HG03354 (cell line): ENCODE measurements around the gene COX4I2.
A peak's percentile ranks its signal among the peaks of the same experiment; 100 is the strongest.
"Not testable (repeated sequence)": the region's sequence is repeated elsewhere in the genome, so short reads cannot be mapped to it uniquely, and the experiment has no call there.

Experiments
- ATAC-seq: cut with Tn5 transposase; IDR thresholded peaks from one replicate; pipeline ENCODE4 v1.9.1; 2021; ENCODE audit warnings: mild to moderate bottlenecking; ENCODE audit not compliant: unreplicated experiment, poor library complexity, severe bottlenecking

COX4I2 gene

DNA sequence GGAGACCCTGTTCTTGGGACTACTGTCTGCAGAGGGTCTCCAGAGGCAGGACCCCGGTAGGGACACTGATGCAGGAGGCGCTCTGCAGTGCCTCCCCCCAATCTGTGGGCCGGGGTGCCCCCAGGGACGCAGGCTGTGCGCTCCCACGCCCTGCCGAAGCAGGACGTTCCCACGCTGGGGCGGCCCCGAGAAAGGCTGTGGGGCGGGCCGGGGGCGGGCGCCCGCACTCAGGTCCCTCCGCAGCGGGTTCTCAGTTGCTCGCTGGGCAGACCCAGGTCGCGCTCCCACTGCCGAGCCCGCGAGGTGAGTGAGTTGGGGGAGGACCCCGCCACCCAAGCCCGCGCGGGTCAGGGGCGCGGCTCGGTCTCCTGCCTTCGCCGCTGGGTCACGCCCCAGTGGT lies at the start of gene COX4I2:
Gene COX4I2 (plus strand): TSS at position 253 of the 400 bp plus-strand sequence. CDS start 1,106 bp downstream, outside the sequence.
- no peak for ATAC-seq

- no peak for ATAC-seq
These were observed 46.9 kb upstream of the COX4I2 start for GRCh38 chr20:31590717-31591225.

GRCh38 chr20:31593221-31594001 lies 44.3 kb upstream of the COX4I2 start:
- ATAC-seq = no peak

GRCh38 chr20:31594002-31594557 lies 43.6 kb upstream of the COX4I2 start:
- ATAC-seq = no peak

- ATAC-seq = no peak
These were observed 42.9 kb upstream of the COX4I2 start for GRCh38 chr20:31594558-31595379.

DNA sequence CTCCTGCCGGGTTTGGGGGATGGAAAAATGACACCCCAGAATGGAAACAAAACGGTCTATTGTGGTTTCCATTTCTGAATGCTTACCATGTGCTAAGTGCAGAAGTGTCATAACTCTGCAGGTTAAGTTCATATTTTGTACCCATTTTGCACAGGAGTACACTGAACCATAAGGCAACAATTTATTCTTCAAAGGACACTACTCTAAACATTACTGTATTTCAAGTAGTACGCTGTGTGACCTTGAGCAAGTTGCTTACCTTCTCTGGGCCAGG lies 42.4 kb upstream of the COX4I2 start:
- ATAC-seq = no peak

GRCh38 chr20:31595654-31596411 lies 41.9 kb upstream of the COX4I2 start:
- ATAC-seq = no peak

DNA sequence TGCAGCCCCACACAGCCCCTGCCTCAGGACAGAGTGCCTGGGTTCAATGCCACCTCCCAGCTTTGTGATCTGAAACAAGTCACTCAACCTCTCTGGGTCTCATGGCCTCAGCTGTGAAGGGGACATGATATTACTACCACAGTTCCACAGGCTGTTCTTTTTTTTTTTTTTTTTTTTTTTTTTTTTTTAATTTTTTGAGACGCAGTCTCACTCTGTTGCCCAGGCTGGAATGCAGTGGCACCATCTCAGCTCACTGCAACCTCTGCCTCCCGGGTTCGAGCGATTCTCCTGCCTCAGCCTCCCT lies 41.3 kb upstream of the COX4I2 start:
- ATAC-seq = not testable (repeated sequence)

DNA sequence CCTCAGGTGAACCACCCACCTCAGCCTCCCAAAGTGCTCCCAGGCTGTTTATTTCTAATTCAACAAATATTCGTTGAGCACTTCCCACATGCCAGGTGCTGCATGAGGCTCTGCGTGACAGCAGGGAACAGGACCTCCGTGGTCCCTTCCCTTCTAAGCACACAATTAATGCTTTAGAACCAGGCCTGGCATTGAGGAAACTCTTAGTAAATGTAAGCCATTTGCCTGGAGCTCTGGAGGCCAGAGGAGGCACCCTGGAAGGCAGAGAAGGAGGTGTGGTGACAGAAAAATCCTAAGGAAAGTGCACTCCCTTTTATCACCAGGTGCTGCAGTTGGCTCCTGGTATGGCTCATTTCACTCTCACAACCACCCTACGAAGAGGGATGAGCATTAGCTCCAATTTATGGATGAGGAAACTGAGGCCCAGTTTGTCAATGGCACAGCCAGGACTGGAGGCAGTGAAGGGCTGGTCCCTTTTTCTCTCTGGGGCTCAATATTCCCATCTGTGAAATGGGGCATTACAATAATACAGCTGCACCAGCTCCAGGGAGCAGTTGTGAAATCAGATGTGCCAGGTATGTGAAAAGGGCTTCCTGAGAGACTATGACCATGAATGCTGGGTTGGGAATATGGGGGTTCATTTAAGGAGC lies 40.8 kb upstream of the COX4I2 start:
- ATAC-seq = no peak

DNA sequence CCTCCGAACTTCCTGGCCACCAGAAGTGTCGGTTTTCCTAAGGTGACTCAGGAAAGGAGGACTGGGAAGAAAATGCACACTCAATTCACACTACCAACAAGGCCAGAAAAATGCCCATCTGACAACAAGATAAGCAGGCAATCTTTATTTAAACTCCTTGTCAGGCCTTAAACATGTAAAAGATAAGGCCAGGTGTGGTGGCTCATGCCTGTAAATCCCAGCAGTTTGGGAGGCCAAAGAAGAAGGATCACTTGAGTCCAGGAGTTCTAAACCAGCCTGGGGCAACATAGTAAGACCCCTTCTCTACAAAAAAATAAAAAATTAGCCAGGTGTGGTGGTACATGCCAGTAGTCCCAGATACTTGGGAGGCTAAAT lies 40.2 kb upstream of the COX4I2 start:
- no peak for ATAC-seq

GRCh38 chr20:31602431-31602778 lies 35.3 kb upstream of the COX4I2 start:
- ATAC-seq = no peak

GRCh38 chr20:31602779-31603441 lies 34.8 kb upstream of the COX4I2 start:
- peak; percentile 51 for ATAC-seq

GRCh38 chr20:31603822-31604566 lies 33.7 kb upstream of the COX4I2 start:
- ATAC-seq = peak; percentile 60

GRCh38 chr20:31604567-31605030 lies 33.1 kb upstream of the COX4I2 start:
- ATAC-seq = peak; percentile 1

DNA sequence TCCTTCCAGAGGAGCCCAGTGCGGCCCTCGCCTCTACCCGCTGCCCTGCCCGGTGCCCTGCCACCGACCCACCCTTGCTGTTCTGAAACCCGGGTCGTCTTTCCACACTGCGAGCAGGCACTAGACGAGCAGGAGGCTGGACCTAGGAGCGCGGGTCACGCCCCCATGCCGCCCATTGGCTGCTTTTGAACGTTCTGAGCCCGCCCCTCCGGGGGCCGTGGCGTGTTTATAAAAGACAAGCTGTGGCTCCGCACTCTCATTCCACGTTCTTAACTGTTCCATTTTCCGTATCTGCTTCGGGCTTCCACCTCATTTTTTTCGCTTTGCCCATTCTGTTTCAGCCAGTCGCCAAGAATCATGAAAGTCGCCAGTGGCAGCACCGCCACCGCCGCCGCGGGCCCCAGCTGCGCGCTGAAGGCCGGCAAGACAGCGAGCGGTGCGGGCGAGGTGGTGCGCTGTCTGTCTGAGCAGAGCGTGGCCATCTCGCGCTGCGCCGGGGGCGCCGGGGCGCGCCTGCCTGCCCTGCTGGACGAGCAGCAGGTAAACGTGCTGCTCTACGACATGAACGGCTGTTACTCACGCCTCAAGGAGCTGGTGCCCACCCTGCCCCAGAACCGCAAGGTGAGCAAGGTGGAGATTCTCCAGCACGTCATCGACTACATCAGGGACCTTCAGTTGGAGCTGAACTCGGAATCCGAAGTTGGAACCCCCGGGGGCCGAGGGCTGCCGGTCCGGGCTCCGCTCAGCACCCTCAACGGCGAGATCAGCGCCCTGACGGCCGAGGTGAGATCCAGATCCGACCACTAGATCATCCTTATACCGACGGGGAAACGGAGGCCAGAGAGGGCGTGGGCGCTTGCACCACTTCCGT lies 32.4 kb upstream of the COX4I2 start, which contains the start of gene ID1:
Gene ID1 (plus strand): TSS at position 259 of the 871 bp plus-strand sequence. CDS start 99 bp downstream, at position 358.
- peak; percentile 88 for ATAC-seq

DNA sequence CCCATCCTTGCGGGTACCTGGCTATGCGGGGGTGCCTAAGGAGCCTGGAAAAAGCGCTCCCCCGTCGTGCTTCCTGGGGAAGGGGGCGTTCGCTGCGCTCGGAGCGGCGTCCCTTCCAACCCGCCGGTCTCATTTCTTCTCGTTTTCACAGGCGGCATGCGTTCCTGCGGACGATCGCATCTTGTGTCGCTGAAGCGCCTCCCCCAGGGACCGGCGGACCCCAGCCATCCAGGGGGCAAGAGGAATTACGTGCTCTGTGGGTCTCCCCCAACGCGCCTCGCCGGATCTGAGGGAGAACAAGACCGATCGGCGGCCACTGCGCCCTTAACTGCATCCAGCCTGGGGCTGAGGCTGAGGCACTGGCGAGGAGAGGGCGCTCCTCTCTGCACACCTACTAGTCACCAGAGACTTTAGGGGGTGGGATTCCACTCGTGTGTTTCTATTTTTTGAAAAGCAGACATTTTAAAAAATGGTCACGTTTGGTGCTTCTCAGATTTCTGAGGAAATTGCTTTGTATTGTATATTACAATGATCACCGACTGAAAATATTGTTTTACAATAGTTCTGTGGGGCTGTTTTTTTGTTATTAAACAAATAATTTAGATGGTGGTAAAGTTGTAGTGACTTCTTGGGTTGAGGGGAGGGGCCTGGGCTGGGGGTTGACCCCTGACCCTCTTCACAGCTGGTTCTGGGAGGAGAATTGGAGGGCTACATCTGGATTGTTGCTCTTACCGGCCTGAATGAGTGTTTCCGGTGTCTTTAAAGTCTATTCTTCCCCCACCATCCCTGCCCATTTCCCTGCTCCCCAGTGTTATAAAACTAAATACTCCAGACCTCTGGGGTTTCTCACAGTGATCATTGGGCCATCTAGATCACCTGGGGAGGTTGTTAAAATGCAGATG lies 31.6 kb upstream of the COX4I2 start:
- no peak for ATAC-seq
